ENCODE measurements around the gene VAT1L.

VAT1L gene

GRCh38 chr16:77762262-77762661 lies 26.1 kb upstream of the VAT1L start:
- no peak for DNase-seq (ENCODE audit: low read depth in 2 of 2)
- no peak for TF ChIP-seq CTCF (IDR thresholded peaks at IDR 0.05; ENCODE audit: low read depth, low read length)
- no peak overlapping the region for H3K4me3 ChIP-seq (replicated peaks in 1 of 2; ENCODE audit: low read depth in 2 of 2, low read length in 2 of 2)

DNA sequence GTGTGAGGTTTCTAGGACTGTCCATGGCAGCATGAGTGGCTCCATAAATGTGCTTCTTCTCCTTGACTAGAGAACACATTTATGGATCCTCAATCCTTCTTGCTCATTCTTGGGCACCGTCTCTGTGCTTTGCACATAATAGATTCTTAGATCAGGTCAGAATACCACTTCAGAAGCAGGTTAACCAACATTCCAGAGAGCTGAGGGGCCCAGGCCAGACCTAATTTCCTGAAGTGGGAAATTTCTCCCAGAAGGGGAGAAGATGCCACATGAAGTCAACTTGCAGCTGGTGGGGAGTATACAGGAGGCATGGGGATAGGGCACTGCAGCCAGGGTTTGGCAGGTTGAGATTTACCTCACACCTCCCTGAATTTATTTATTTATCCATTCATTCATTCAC lies 24.4 kb upstream of the VAT1L start:
- TF ChIP-seq CTCF (IDR thresholded peaks at IDR 0.05; ENCODE audit: low read depth, low read length), result no peak
- no peak for DNase-seq (ENCODE audit: low read depth in 2 of 2)
- H3K4me3 ChIP-seq (replicated peaks in 1 of 2; ENCODE audit: low read depth in 2 of 2, low read length in 2 of 2), result no peak overlapping the region

GRCh38 chr16:77767211-77767610 lies 21.2 kb upstream of the VAT1L start:
- DNase-seq (ENCODE audit: low read depth in 2 of 2), result no peak
- TF ChIP-seq CTCF (IDR thresholded peaks at IDR 0.05; ENCODE audit: low read depth, low read length), result no peak
- H3K4me3 ChIP-seq (replicated peaks in 1 of 2; ENCODE audit: low read depth in 2 of 2, low read length in 2 of 2), result no peak overlapping the region

DNA sequence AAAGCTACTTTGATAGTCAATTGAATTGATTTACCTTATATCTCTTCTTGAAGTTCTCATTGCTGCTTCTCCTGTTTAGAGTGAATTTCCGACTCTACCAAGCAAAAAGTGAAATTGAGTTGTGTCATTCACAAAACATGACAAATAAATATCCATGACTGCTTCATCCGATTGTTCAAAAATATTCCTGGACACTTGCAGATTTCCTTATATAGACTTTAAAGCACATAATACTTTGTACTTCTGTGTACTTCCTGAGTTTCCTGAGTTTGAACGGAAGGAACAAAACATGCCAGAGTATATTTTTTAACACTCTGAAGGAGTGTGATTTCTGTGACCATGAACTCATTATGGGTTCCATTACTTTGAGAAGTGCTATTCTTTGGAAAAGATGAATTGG lies 20.5 kb upstream of the VAT1L start:
- no peak for TF ChIP-seq CTCF (IDR thresholded peaks at IDR 0.05; ENCODE audit: low read depth, low read length)
- DNase-seq (ENCODE audit: low read depth in 2 of 2), result no peak
- no peak overlapping the region for H3K4me3 ChIP-seq (replicated peaks in 1 of 2; ENCODE audit: low read depth in 2 of 2, low read length in 2 of 2)

DNA sequence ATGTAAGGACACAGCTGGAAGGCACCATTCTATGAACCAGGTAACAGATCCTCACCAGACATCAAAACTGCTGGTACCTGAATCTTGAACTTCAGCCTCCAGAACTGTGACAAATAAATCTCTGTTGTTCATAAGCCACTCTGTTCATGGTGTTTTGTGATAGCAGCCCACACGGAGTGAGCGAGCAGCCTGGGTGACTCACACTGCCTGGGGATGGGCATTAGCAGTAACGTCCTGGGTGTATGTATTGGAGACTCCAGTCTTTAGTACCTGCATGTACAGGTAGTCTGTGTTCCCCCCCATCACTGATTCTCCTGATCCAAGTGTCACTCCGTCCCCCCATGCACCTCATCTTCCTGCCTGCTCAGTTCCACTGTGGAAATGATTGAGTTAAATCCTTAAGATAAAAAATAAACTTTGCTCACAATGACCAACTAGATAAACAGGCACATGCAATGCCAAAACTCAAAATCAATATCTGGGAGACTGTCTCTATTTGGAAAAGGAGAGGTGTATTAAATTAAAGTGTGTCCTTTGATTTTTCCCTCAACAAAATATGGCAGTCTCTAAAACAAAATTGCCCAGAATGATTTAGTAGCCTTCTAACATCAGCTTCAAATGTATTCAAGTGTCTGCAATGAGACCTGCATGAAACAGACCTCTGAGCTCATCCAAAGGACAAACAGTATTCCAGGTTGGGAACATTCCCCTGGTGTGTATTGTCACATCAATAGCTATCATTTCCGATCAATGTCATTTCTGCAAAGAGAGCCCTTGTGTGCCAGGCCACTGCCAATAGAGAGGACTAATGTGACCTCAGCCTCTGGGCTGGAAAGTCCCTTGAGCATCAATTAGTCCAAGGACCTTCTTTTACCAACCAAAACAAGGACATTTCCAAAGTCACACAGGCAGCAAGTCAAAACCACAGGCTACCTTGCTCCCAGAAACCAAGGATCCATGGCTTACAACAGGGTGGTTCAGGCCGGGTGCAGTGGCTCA lies 12.2 kb upstream of the VAT1L start:
- TF ChIP-seq CTCF (IDR thresholded peaks at IDR 0.05; ENCODE audit: low read depth, low read length), result no peak
- no peak for DNase-seq (ENCODE audit: low read depth in 2 of 2)
- H3K4me3 ChIP-seq (replicated peaks in 1 of 2; ENCODE audit: low read depth in 2 of 2, low read length in 2 of 2), result no peak overlapping the region

- no peak for TF ChIP-seq CTCF (IDR thresholded peaks at IDR 0.05; ENCODE audit: low read depth, low read length)
- no peak overlapping the region for H3K4me3 ChIP-seq (replicated peaks in 1 of 2; ENCODE audit: low read depth in 2 of 2, low read length in 2 of 2)
- DNase-seq (ENCODE audit: low read depth in 2 of 2), result no peak
These were observed 10.6 kb upstream of the VAT1L start for GRCh38 chr16:77777745-77778144.

Measured in cardiac fibroblast (primary cell).